ENCODE results near the gene RWDD1. TPM values are rescaled to one million over a fixed set of nuclear protein-coding genes. Genes with fewer than 3 reads are reported as not detected.

Gene RWDD1
- total RNA-seq, 5 donors from 2014 or later (not counting 1 experiment from before 2014, with no cell fraction given): 29.3 to 48.9 (median 35.8) TPM

GRCh38 chr6:116530436-116530835 is 40.9 kb upstream of the RWDD1 start:
- ATAC-seq (replicated peaks in 1 of 4): no peak
- Mint-ChIP-seq H3K36me3 (no peaks in the 10 kb centered on the region), H3K9me3 (no peaks in the 10 kb centered on the region), H3K27ac (no peak overlapping the region), H3K27me3 (peaks cover 18 to 19% of the 10 kb centered on the region in 2 donors), H3K4me3 (no peak overlapping the region), H3K4me1 (no peaks in the 10 kb centered on the region)
- Histone ChIP-seq H3K27ac (ENCODE audit: low read length) (no peak overlapping the region), H3K4me3 (ENCODE audit: control insufficient read depth in 1 of 2, extremely low read depth in 1 of 2, low read length in 1 of 2) (no peak overlapping the region), H3K9me3 (no peaks in the 10 kb centered on the region), H3K27me3 (replicated peaks in 1 of 2; ENCODE audit: control insufficient read depth in 2 of 2, extremely low read depth in 1 of 2, insufficient read depth in 2 of 2, low read length in 1 of 2) (no peaks in the 10 kb centered on the region), H3K36me3 (ENCODE audit: control insufficient read depth in 2 of 2, extremely low read depth in 1 of 2, insufficient read depth in 1 of 2, low read length in 1 of 2) (no peaks in the 10 kb centered on the region), H3K4me1 (ENCODE audit: control insufficient read depth in 1 of 2, extremely low read depth in 1 of 2, insufficient read depth in 2 of 2, low read length in 2 of 2) (no peaks in the 10 kb centered on the region)
- ChIA-PET CTCF (interaction anchor here (0.6 to 1.0 kb wide), 4 partner anchors 14 to 313 kb away, joined by 3 to 4 read pairs (median 4); no protein-coding TSS in a partner anchor), POLR2A (no interaction called here)
- WGBS (ENCODE audit: insufficient coverage): no CpG with 5 or more reads among the region's 2 CpGs
- no peak for DNase-seq

- Mint-ChIP-seq H3K36me3 (no peaks in the 10 kb centered on the region), H3K4me1 (no peaks in the 10 kb centered on the region), H3K9me3 (no peaks in the 10 kb centered on the region), H3K27ac (no peak overlapping the region), H3K4me3 (no peak overlapping the region), H3K27me3 (peaks cover 18 to 19% of the 10 kb centered on the region in 2 donors)
- no peaks in the 10 kb centered on the region for H3K27me3 ChIP-seq (replicated peaks in 1 of 2; ENCODE audit: control insufficient read depth in 2 of 2, extremely low read depth in 1 of 2, insufficient read depth in 2 of 2, low read length in 1 of 2)
- H3K36me3 ChIP-seq (ENCODE audit: control insufficient read depth in 2 of 2, extremely low read depth in 1 of 2, insufficient read depth in 1 of 2, low read length in 1 of 2): no peaks in the 10 kb centered on the region
- no CpG with 5 or more reads among the region's 12 CpGs for WGBS (ENCODE audit: insufficient coverage)
- CTCF ChIA-PET: interaction anchor here (0.6 to 4.5 kb wide), 13 partner anchors 8 to 395 kb away, joined by 3 to 55 read pairs (median 4); partner anchors contain the start of gene CALHM4 (in 2 of the 2)
- no peak overlapping the region for H3K4me3 ChIP-seq (ENCODE audit: control insufficient read depth in 1 of 2, extremely low read depth in 1 of 2, low read length in 1 of 2)
- no peak overlapping the region for H3K27ac ChIP-seq (ENCODE audit: low read length)
- H3K4me1 ChIP-seq (ENCODE audit: control insufficient read depth in 1 of 2, extremely low read depth in 1 of 2, insufficient read depth in 2 of 2, low read length in 2 of 2): no peaks in the 10 kb centered on the region
- ATAC-seq (replicated peaks in 1 of 4) (peak; percentile 77 to 97 (median 92)), DNase-seq (peak in 34 of 35 experiments; percentile 17 to 81 (median 52))
- POLR2A ChIA-PET: no interaction called here
- H3K9me3 ChIP-seq: no peaks in the 10 kb centered on the region
These were observed 39.4 kb upstream of the RWDD1 start for GRCh38 chr6:116531675-116532570.

- Mint-ChIP-seq H3K9me3 (no peaks in the 10 kb centered on the region), H3K36me3 (no peaks in the 10 kb centered on the region), H3K4me1 (no peaks in the 10 kb centered on the region), H3K4me3 (no peak overlapping the region), H3K27ac (no peak overlapping the region), H3K27me3 (peaks cover 18 to 19% of the 10 kb centered on the region in 2 donors)
- 90% methylated on average over 7 of the region's 9 CpGs for WGBS (ENCODE audit: insufficient coverage)
- POLR2A ChIA-PET: interaction anchor here in 1 of 2 donors (0.6 kb wide), 1 partner anchor 211 kb away, joined by 8 read pairs; no protein-coding TSS in a partner anchor
- H3K36me3 ChIP-seq (ENCODE audit: control insufficient read depth in 2 of 2, extremely low read depth in 1 of 2, insufficient read depth in 1 of 2, low read length in 1 of 2): no peaks in the 10 kb centered on the region
- H3K27ac ChIP-seq (ENCODE audit: low read length): no peak overlapping the region
- no peak for ATAC-seq (replicated peaks in 1 of 4)
- CTCF ChIA-PET: interaction anchor here (0.7 to 4.5 kb wide), 25 partner anchors 9 to 317 kb away, joined by 3 to 55 read pairs (median 4); partner anchors contain the start of genes CALHM4 (in 2 of the 2), CALHM5 (in 1 of the 2), RWDD1 (in 1 of the 2) and TSPYL1 (in 1 of the 2)
- H3K27me3 ChIP-seq (replicated peaks in 1 of 2; ENCODE audit: control insufficient read depth in 2 of 2, extremely low read depth in 1 of 2, insufficient read depth in 2 of 2, low read length in 1 of 2): no peaks in the 10 kb centered on the region
- no peak for DNase-seq
- H3K9me3 ChIP-seq: no peaks in the 10 kb centered on the region
- H3K4me1 ChIP-seq (ENCODE audit: control insufficient read depth in 1 of 2, extremely low read depth in 1 of 2, insufficient read depth in 2 of 2, low read length in 2 of 2): no peaks in the 10 kb centered on the region
- no peak overlapping the region for H3K4me3 ChIP-seq (ENCODE audit: control insufficient read depth in 1 of 2, extremely low read depth in 1 of 2, low read length in 1 of 2)
These were observed 37.9 kb upstream of the RWDD1 start for GRCh38 chr6:116533233-116533957.

GRCh38 chr6:116535109-116535508 is 36.2 kb upstream of the RWDD1 start:
- POLR2A ChIA-PET: interaction anchor here in 1 of 2 donors (0.6 kb wide), 1 partner anchor 318 kb away, joined by 3 read pairs; no protein-coding TSS in a partner anchor
- Histone ChIP-seq H3K27me3 (replicated peaks in 1 of 2; ENCODE audit: control insufficient read depth in 2 of 2, extremely low read depth in 1 of 2, insufficient read depth in 2 of 2, low read length in 1 of 2) (peaks cover 0 to 3% of the 10 kb centered on the region in 2 experiments), H3K27ac (ENCODE audit: low read length) (no peak overlapping the region), H3K9me3 (no peaks in the 10 kb centered on the region), H3K4me3 (ENCODE audit: control insufficient read depth in 1 of 2, extremely low read depth in 1 of 2, low read length in 1 of 2) (no peak overlapping the region), H3K36me3 (ENCODE audit: control insufficient read depth in 2 of 2, extremely low read depth in 1 of 2, insufficient read depth in 1 of 2, low read length in 1 of 2) (no peaks in the 10 kb centered on the region), H3K4me1 (ENCODE audit: control insufficient read depth in 1 of 2, extremely low read depth in 1 of 2, insufficient read depth in 2 of 2, low read length in 2 of 2) (no peaks in the 10 kb centered on the region)
- Mint-ChIP-seq H3K36me3 (no peaks in the 10 kb centered on the region), H3K9me3 (no peaks in the 10 kb centered on the region), H3K4me3 (no peak overlapping the region), H3K27me3 (peaks cover 11 to 17% of the 10 kb centered on the region in 2 donors), H3K4me1 (no peaks in the 10 kb centered on the region), H3K27ac (no peak overlapping the region)
- no peak for ATAC-seq (replicated peaks in 1 of 4)
- CTCF ChIA-PET: interaction anchor here (0.6 to 4.5 kb wide), 33 partner anchors 8 to 318 kb away, joined by 3 to 55 read pairs (median 4); partner anchors contain the start of genes CALHM4 (in 1 of the 2) and RWDD1 (in 1 of the 2)
- DNase-seq: no peak

GRCh38 chr6:116536216-116536621 is 35.1 kb upstream of the RWDD1 start:
- ChIA-PET POLR2A (no interaction called here), CTCF (interaction anchor here (1.3 to 4.5 kb wide), 9 partner anchors 27 to 319 kb away, joined by 4 to 55 read pairs (median 10); partner anchors contain the start of gene RWDD1 (in 1 of the 2))
- Mint-ChIP-seq H3K4me1 (no peaks in the 10 kb centered on the region), H3K4me3 (no peak overlapping the region), H3K27me3 (peaks cover 13 to 23% of the 10 kb centered on the region in 2 donors), H3K9me3 (no peaks in the 10 kb centered on the region), H3K36me3 (no peaks in the 10 kb centered on the region), H3K27ac (no peak overlapping the region)
- DNase-seq: peak in 9 of 35 experiments; percentile 2 to 73 (median 12)
- no peak overlapping the region for H3K4me3 ChIP-seq (ENCODE audit: control insufficient read depth in 1 of 2, extremely low read depth in 1 of 2, low read length in 1 of 2)
- no peak overlapping the region for H3K27ac ChIP-seq (ENCODE audit: low read length)
- H3K4me1 ChIP-seq (ENCODE audit: control insufficient read depth in 1 of 2, extremely low read depth in 1 of 2, insufficient read depth in 2 of 2, low read length in 2 of 2): no peaks in the 10 kb centered on the region
- H3K9me3 ChIP-seq: no peaks in the 10 kb centered on the region
- ATAC-seq (replicated peaks in 1 of 4): peak; percentile 43 to 56 (median 54)
- H3K27me3 ChIP-seq (replicated peaks in 1 of 2; ENCODE audit: control insufficient read depth in 2 of 2, extremely low read depth in 1 of 2, insufficient read depth in 2 of 2, low read length in 1 of 2): peaks cover 0 to 3% of the 10 kb centered on the region in 2 experiments
- H3K36me3 ChIP-seq (ENCODE audit: control insufficient read depth in 2 of 2, extremely low read depth in 1 of 2, insufficient read depth in 1 of 2, low read length in 1 of 2): no peaks in the 10 kb centered on the region
- WGBS (ENCODE audit: insufficient coverage): 0% methylated on average over 1 of the region's 4 CpGs

- H3K4me1 ChIP-seq (ENCODE audit: control insufficient read depth in 1 of 2, extremely low read depth in 1 of 2, insufficient read depth in 2 of 2, low read length in 2 of 2): no peaks in the 10 kb centered on the region
- H3K9me3 Mint-ChIP-seq: no peaks in the 10 kb centered on the region
- H3K4me1 Mint-ChIP-seq: no peaks in the 10 kb centered on the region
- H3K4me3 ChIP-seq (ENCODE audit: control insufficient read depth in 1 of 2, extremely low read depth in 1 of 2, low read length in 1 of 2): no peak overlapping the region
- ChIA-PET POLR2A (no interaction called here), CTCF (interaction anchor here (0.7 to 2.2 kb wide), 8 partner anchors 9 to 454 kb away, joined by 3 to 10 read pairs (median 4); partner anchors contain the start of gene CALHM4 (in 1 of the 2))
- H3K4me3 Mint-ChIP-seq: no peak overlapping the region
- H3K36me3 Mint-ChIP-seq: no peaks in the 10 kb centered on the region
- no peak overlapping the region for H3K27ac Mint-ChIP-seq
- peaks cover 18 to 23% of the 10 kb centered on the region in 2 donors for H3K27me3 Mint-ChIP-seq
- no peaks in the 10 kb centered on the region for H3K9me3 ChIP-seq
- H3K27ac ChIP-seq (ENCODE audit: low read length): no peak overlapping the region
- DNase-seq (no peak), ATAC-seq (replicated peaks in 1 of 4) (no peak)
- peaks cover 0 to 3% of the 10 kb centered on the region in 2 experiments for H3K27me3 ChIP-seq (replicated peaks in 1 of 2; ENCODE audit: control insufficient read depth in 2 of 2, extremely low read depth in 1 of 2, insufficient read depth in 2 of 2, low read length in 1 of 2)
- no peaks in the 10 kb centered on the region for H3K36me3 ChIP-seq (ENCODE audit: control insufficient read depth in 2 of 2, extremely low read depth in 1 of 2, insufficient read depth in 1 of 2, low read length in 1 of 2)
These were observed 28.9 kb upstream of the RWDD1 start for GRCh38 chr6:116542426-116542825.

Data from T-cell (primary cell).